IPS-18a (cell line): ENCODE data around the gene SPRY4.
A peak's percentile ranks its signal among the peaks of the same experiment; 100 is the strongest.
"Not testable (repeated sequence)": the region's sequence is repeated elsewhere in the genome, so short reads cannot be mapped to it uniquely, and the experiment has no call there.

Experiments
- H3K27ac ChIP-seq: one replicate; pipeline ENCODE4 v1.5.1; 2013; ENCODE audit warnings: low read length
- H3K27me3 ChIP-seq: one replicate; pipeline ENCODE4 v1.6.1; 2013; ENCODE audit warnings: mild to moderate bottlenecking, low read length; ENCODE audit not compliant: control insufficient read depth, insufficient read depth
- H3K36me3 ChIP-seq: one replicate; pipeline ENCODE4 v1.6.1; 2013; ENCODE audit warnings: low read depth, low read length; ENCODE audit not compliant: control insufficient read depth
- H3K4me1 ChIP-seq: one replicate; pipeline ENCODE4 v1.6.1; 2013; ENCODE audit warnings: low read depth, low read length; ENCODE audit not compliant: control insufficient read depth
- H3K4me3 ChIP-seq: one replicate; pipeline ENCODE4 v1.5.1; 2013; ENCODE audit warnings: low read length
- H3K9ac ChIP-seq: one replicate; pipeline ENCODE4 v1.6.1; 2013; ENCODE audit warnings: mild to moderate bottlenecking, low read length, moderate library complexity
- H3K9me3 ChIP-seq: one replicate; pipeline ENCODE4 v1.6.1; 2013; ENCODE audit warnings: low read depth, low read length; ENCODE audit not compliant: control insufficient read depth

SPRY4 gene

DNA sequence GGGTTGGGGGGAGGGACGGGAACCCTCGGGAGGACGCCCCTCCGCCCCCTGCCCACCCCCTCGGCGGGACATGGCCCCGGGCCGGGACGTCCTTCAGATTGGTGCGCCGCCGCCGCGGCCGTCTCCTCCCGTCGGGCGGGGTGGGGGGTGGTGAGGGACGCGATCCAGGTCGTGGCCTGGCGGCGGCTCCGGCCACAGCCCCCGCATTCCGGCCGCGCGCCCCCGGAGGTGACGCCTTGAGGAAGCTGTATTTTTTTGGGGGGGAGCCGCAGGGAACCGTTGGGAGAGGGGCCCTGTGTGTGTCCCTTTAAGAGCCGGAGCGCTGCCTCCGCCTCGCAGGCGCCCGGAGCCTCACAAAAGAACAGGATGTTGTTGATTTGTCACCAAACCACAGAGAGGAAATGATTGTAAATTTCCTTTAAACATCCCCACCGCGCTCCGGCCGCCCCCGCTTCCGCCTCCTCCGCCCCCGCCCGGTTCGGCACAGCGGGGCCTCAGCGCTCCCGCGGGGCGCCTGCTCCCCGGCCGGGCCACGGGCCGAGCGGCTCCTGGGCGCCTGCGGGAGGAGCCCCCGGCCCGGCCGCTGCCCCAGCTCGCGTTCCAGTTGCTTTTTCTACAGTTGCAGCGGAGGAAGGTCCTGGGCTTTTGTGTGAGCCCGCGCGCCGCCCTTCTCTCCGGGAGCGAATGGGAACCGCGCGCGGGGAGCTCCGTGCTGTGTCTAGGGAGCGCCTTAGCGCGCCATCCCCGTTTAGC lies 32.1 kb upstream of the SPRY4 start:
- peaks cover 8% of the 10 kb centered on the region for H3K27me3 ChIP-seq
- peak overlapping the region; percentile 93 for H3K27ac ChIP-seq
- H3K36me3 ChIP-seq = no peaks in the 10 kb centered on the region

DNA sequence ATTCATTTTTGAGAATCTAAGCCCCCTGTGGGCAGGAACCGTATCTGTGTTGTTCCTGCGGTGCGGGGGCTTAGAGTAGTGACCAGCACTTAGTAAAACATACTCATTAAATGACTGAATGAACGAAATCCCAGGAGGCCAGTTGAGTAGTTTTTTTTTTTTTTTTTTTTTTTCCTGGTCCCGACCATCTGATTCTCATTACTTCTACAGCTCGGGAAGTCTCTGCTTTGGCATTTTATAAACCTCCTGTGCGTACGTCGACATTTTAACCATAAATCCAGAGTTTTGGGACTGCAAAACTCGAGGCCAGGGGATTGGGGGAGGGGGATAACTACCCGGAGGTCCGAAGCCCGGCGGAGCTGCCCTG lies 31.5 kb upstream of the SPRY4 start:
- H3K9ac ChIP-seq = peak overlapping the region; percentile 46
- peaks cover 8% of the 10 kb centered on the region for H3K27me3 ChIP-seq
- H3K27ac ChIP-seq = peak overlapping the region; percentile 93
- H3K4me1 ChIP-seq = peaks cover 41% of the 10 kb centered on the region
- H3K9me3 ChIP-seq = no peaks in the 10 kb centered on the region
- peak overlapping the region; percentile 56 for H3K4me3 ChIP-seq
- no peaks in the 10 kb centered on the region for H3K36me3 ChIP-seq

More for the DNA sequence above, 32.1 kb upstream of the SPRY4 start:
- peaks cover 42% of the 10 kb centered on the region for H3K4me1 ChIP-seq
- no peaks in the 10 kb centered on the region for H3K9me3 ChIP-seq
- peak overlapping the region; percentile 46 for H3K9ac ChIP-seq
- peak overlapping the region; percentile 56 for H3K4me3 ChIP-seq

DNA sequence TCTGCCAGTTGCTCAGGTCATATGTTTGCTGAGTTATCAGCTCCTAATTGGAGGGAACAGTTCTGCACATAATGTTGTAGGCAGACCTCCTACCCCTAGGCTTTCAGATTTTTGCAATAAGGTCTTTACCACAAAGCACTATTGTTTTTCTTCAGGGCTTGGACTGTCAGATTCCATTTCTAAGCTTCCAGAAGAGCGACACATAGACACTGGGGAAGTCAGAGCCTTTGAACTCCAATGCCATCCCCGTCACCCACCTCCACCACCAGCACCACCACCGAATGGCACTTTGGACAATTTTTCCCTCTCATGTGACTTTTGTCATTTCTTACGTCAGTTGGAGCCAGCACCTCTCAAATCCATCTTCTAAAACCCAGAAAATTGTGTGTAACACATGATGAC lies 28.3 kb upstream of the SPRY4 start:
- Histone ChIP-seq H3K9ac (no peak overlapping the region), H3K27me3 (peaks cover 7% of the 10 kb centered on the region), H3K9me3 (no peaks in the 10 kb centered on the region), H3K4me1 (peaks cover 18% of the 10 kb centered on the region), H3K27ac (no peak overlapping the region), H3K36me3 (no peaks in the 10 kb centered on the region), H3K4me3 (no peak overlapping the region)

DNA sequence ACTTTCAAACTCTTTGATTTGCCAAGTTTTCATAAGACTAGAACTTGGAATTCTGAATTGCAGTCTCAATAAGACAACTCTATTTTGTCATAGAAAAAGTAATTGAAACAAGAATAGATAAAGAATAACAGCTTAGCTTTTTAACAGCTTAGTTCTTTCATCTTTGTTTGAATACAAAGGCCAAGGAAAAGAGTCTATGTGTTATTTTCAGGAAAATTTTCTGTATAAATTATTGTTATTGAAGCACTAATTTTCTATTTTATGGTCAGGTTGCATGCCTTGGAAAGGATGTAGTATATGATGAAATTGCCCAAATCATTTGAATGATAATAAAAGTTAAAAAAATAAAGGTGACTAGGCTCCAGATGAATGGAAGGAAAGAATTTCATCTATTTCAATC lies 25.2 kb upstream of the SPRY4 start:
- H3K4me3 ChIP-seq = no peak overlapping the region
- H3K36me3 ChIP-seq = no peaks in the 10 kb centered on the region
- no peaks in the 10 kb centered on the region for H3K27me3 ChIP-seq
- H3K9me3 ChIP-seq = peaks cover 13% of the 10 kb centered on the region
- no peak overlapping the region for H3K9ac ChIP-seq
- no peaks in the 10 kb centered on the region for H3K4me1 ChIP-seq
- no peak overlapping the region for H3K27ac ChIP-seq

DNA sequence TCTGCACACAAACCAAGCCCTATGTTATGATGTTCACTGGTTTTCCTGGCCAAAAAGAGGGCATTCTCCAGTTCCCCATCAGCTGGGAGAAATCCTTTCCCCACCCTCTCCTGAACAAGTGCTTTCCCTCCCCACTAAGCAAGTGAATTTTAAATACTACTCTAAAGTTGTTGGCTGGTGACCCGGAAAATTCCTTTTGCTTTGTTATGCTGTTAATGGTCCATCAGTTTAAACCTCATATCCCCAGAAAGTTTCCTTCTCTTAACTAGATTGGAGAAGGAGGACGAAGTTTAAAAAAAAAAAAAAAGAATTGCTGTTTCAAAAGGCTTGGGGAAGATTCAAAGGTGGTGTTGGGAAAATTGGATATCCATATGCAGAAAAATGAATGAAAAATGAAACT lies 21.9 kb upstream of the SPRY4 start:
- Histone ChIP-seq H3K9me3 (peaks cover 20% of the 10 kb centered on the region), H3K4me1 (no peaks in the 10 kb centered on the region), H3K27me3 (no peaks in the 10 kb centered on the region), H3K36me3 (no peaks in the 10 kb centered on the region), H3K27ac (no peak overlapping the region), H3K4me3 (no peak overlapping the region), H3K9ac (no peak overlapping the region)

DNA sequence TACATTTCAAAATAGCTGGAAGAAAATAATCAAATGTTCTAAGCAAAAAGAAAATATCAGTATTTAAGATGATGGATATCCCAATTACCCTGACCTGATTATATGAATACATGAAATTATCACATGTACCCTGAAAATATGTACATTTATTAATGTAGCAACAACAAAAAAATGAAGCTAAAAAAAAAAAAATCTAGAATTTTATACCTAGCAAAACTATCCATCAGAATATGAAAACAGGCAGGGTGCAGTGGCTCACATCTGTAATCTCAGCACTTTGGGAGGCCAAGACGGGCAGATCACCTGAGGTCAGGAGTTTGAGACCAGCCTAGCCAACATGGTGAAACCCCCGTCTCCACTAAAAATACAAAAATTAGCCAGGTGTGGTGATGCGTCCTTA lies 20.1 kb upstream of the SPRY4 start:
- H3K4me1 ChIP-seq = not testable (repeated sequence)
- peaks cover 20% of the 10 kb centered on the region for H3K9me3 ChIP-seq

DNA sequence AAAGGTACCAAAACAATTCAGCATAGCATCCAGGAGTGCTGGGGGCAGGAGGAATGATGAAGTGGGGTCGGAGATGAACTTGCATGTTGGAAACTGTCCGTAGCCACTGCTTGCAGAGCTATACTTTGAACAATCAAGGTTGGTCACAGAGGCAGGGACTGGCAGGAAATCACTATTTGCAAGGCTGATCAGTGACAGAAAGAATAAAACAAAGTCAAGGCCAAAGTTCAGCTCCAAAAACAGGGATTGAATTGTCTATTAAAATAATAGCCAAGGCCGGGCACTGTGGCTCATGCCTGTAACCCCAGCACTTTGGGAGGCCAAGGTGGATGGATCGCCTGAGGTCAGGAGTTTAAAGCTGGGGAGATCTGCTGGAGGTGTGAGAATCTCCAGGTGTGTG lies 18.7 kb upstream of the SPRY4 start:
- H3K4me1 ChIP-seq = no peaks in the 10 kb centered on the region
- no peaks in the 10 kb centered on the region for H3K27me3 ChIP-seq
- peaks cover 20% of the 10 kb centered on the region for H3K9me3 ChIP-seq
- no peak overlapping the region for H3K27ac ChIP-seq
- H3K9ac ChIP-seq = no peak overlapping the region
- H3K36me3 ChIP-seq = no peaks in the 10 kb centered on the region
- no peak overlapping the region for H3K4me3 ChIP-seq

More for the DNA sequence above, 20.1 kb upstream of the SPRY4 start:
- not testable (repeated sequence) for H3K4me3 ChIP-seq, H3K27me3 ChIP-seq, H3K36me3 ChIP-seq, H3K9ac ChIP-seq, H3K27ac ChIP-seq

DNA sequence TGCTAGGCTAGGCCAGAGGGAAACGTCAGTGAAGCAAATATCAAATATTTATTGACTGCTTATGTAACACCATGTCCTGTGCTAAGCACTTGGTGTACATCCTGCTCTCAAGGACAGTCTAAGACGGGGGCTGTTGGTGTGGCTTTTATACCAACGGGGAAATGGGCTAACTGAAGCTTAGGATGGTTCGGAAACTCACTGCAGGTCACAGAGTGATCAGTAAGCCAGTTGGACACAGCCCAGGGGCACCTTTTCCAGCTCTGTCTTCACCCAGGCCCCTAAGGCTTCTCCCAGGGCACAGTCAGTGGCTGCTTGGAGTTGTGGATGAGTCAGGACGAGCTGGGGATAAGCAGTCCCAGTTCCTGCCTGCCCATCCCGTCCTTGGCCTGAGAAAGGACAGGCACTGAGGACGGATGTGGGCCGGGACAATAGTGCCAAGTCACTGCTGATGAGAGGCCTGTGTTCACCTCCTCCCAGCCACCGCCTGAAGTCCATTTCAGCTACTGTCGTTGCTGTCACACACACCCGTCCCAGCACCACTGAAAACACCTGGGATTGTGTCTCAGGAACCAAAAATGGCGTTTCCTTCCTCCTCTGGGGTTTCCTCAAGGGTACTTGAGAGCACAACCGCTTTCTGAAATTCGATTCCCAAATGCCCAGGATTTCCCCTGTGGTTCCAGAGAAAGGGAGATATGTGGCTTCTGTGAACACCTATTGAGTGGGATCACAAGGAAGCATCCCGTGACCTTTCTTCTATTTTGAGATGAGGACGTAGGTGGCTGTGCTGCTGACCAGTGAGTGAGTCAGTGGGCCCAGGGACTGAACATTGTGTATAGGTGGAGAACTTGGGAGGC lies 17.5 kb upstream of the SPRY4 start:
- Histone ChIP-seq H3K4me3 (no peak overlapping the region), H3K9me3 (peaks cover 20% of the 10 kb centered on the region), H3K9ac (no peak overlapping the region), H3K4me1 (no peaks in the 10 kb centered on the region), H3K36me3 (no peaks in the 10 kb centered on the region), H3K27ac (no peak overlapping the region), H3K27me3 (no peaks in the 10 kb centered on the region)

DNA sequence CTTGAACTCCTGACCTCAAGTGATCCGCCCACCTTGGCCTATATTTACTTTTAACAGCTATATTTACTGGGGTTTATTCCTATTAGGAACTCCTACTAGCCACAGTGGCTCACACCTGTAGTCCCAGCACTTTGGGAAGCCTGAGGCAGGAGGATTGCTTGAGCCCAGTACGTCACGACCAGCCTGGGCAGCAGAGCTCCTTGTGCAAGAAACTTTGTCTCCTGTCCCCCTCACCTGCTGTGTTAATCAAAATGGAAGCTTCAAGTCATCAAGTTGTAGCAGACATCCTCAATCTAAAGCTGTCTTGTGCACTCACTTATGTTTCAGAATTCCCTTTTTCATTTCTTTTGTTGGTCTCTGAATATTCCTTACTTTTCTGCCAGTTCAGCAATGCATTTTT lies 15.0 kb upstream of the SPRY4 start:
- Histone ChIP-seq H3K9me3 (peaks cover 5% of the 10 kb centered on the region), H3K36me3 (no peaks in the 10 kb centered on the region), H3K27ac (no peak overlapping the region)

DNA sequence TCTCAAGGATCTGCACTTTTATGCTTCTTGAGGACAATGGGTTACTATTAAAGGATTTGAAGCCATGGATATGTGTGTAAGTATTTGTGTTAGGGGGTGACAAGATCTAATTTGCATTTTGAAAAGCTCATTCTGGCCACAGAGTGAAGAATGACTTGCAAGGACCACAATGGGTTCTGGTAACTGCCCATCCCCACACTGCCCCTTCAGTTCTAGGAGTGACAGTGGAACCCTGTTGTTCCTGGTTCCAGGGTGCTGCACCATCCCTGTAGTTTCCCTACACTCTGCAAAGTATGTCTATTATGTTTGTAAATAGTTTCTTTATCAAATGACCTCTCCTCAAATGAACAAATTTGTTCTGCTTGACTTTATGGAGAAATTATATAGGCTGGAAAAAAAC lies 9.7 kb upstream of the SPRY4 start:
- Histone ChIP-seq H3K9ac (no peak overlapping the region), H3K27ac (no peak overlapping the region), H3K36me3 (no peaks in the 10 kb centered on the region), H3K4me1 (peaks cover 6% of the 10 kb centered on the region), H3K27me3 (no peaks in the 10 kb centered on the region), H3K9me3 (no peaks in the 10 kb centered on the region), H3K4me3 (no peak overlapping the region)

More for the DNA sequence above, 15.0 kb upstream of the SPRY4 start:
- no peaks in the 10 kb centered on the region for H3K4me1 ChIP-seq
- H3K9ac ChIP-seq = no peak overlapping the region
- H3K4me3 ChIP-seq = no peak overlapping the region
- no peaks in the 10 kb centered on the region for H3K27me3 ChIP-seq

DNA sequence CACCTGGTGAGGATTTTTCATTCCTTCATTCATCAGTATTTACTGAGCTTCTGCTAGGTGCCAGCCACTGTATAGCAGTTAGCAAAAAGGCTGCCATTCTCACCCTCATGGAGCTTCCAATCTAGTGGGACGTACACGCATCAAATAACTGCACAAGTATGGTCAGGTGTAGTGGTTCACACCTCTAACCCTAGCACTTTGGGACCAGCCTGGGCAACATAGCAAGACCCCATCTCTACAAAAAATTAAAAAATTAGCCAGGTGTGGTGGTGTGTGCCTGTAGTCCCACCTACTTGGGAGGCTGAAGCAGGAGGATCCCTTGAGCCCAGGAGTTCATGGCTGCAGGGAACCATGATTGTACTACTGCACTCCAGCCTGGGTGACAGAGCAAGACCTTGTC lies 8.9 kb upstream of the SPRY4 start:
- H3K27ac ChIP-seq, H3K9me3 ChIP-seq: not testable (repeated sequence)

DNA sequence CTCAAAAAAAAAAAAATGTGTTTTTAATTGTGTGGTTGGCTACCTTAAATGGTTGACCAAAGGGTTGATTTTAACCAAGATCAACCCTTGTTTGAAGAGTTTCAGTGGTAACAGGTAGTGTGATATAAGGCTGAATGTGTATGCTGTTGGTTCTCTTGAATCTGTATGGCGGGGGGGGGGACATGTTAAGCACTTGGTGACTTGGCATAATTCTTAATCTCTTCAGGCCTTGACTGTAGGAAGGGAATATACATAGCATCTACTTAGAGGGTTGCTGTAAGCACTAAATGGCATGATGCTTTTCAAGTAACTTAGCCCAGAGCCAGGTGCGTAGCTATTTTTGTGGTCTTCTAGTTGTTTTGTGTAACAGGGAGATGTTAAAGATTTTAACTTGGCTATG lies 5.6 kb upstream of the SPRY4 start:
- H3K27ac ChIP-seq = no peak overlapping the region
- no peak overlapping the region for H3K4me3 ChIP-seq
- H3K36me3 ChIP-seq = no peaks in the 10 kb centered on the region
- H3K9ac ChIP-seq = no peak overlapping the region
- H3K4me1 ChIP-seq = peaks cover 26% of the 10 kb centered on the region
- no peaks in the 10 kb centered on the region for H3K9me3 ChIP-seq
- no peaks in the 10 kb centered on the region for H3K27me3 ChIP-seq

More for the DNA sequence above, 8.9 kb upstream of the SPRY4 start:
- H3K27me3 ChIP-seq, H3K4me1 ChIP-seq, H3K9ac ChIP-seq, H3K36me3 ChIP-seq, H3K4me3 ChIP-seq: not testable (repeated sequence)
